Loucy (cell line): ENCODE data around the gene SSUH2.

Experiments used
- H2AFZ ChIP-seq: fragments of 200-600 bp; sonication (generic); 2 replicates; pipeline ENCODE4 v1.6.0; 2016; ENCODE audit warnings: antibody characterized with exemption, mild to moderate bottlenecking, low read length, moderate library complexity
- H3F3A ChIP-seq: fragments of 200-600 bp; 2 replicates; pipeline ENCODE4 v1.6.0; 2016; ENCODE audit warnings: antibody characterized with exemption, low read depth, mild to moderate bottlenecking
- H3K27me3 ChIP-seq: fragments of 200-600 bp; sonication (generic); 2 replicates; pipeline ENCODE4 v1.6.1; 2014; ENCODE audit warnings: low read length, mild to moderate bottlenecking; ENCODE audit not compliant: insufficient read depth, poor library complexity, severe bottlenecking
- H3K36me3 ChIP-seq: fragments of 200-600 bp; sonication (generic); 2 replicates; pipeline ENCODE4 v1.6.1; 2016; ENCODE audit warnings: low read length; ENCODE audit not compliant: insufficient read depth
- H3K4me1 ChIP-seq: fragments of 200-600 bp; sonication (generic); 2 replicates; pipeline ENCODE4 v1.5.1; 2014; ENCODE audit warnings: low read length, mild to moderate bottlenecking; ENCODE audit not compliant: insufficient read depth, poor library complexity, severe bottlenecking
- H3K4me2 ChIP-seq: fragments of 200-600 bp; sonication (generic); 2 replicates; pipeline ENCODE4 v1.6.0; 2014; ENCODE audit warnings: antibody characterized with exemption, low read length, low read depth, mild to moderate bottlenecking; ENCODE audit not compliant: poor library complexity, severe bottlenecking
- H3K4me3 ChIP-seq: fragments of 200-600 bp; sonication (generic); 2 replicates; pipeline ENCODE4 v1.5.1; 2014; ENCODE audit warnings: low read length, mild to moderate bottlenecking, mixed read lengths; ENCODE audit not compliant: poor library complexity, severe bottlenecking
- H3K79me2 ChIP-seq: fragments of 200-600 bp; sonication (generic); 2 replicates; pipeline ENCODE4 v1.6.1; 2014; ENCODE audit warnings: low read length; ENCODE audit not compliant: insufficient read depth
- H3K9ac ChIP-seq: fragments of 200-600 bp; sonication (generic); 2 replicates; pipeline ENCODE4 v1.6.0; 2014; ENCODE audit warnings: mild to moderate bottlenecking, low read depth, low read length, moderate library complexity; ENCODE audit not compliant: poor library complexity, severe bottlenecking
- H3K9me2 ChIP-seq: fragments of 200-600 bp; sonication (generic); replicated peaks from 2 replicates; pipeline ENCODE4 v1.6.1; 2016; ENCODE audit warnings: low read depth, low read length, mixed read lengths
- H3K9me3 ChIP-seq: fragments of 200-600 bp; sonication (generic); 2 replicates; pipeline ENCODE4 v1.6.1; 2014; ENCODE audit warnings: mild to moderate bottlenecking, antibody characterized with exemption, low read length, low read depth; ENCODE audit not compliant: insufficient read depth
- H4K20me1 ChIP-seq: fragments of 200-600 bp; sonication (generic); 2 replicates; pipeline ENCODE4 v1.6.0; 2014; ENCODE audit warnings: antibody characterized with exemption, low read length, mild to moderate bottlenecking; ENCODE audit not compliant: insufficient read depth, poor library complexity, severe bottlenecking
- EZH2phosphoT487 ChIP-seq: fragments of 200-600 bp; IDR thresholded peaks from 2 replicates; pipeline ENCODE4 v1.6.1; 2018; ENCODE audit warnings: antibody characterized with exemption, mild to moderate bottlenecking, moderate library complexity, borderline replicate concordance
- TF ChIP-seq, protein P1 (sequence below): fragments of 200-600 bp; sonication (generic); conservative IDR thresholded peaks from 2 replicates; pipeline ENCODE4 v1.5.1; 2014; ENCODE audit warnings: mild to moderate bottlenecking, antibody characterized with exemption, low read length

Gene SSUH2

GRCh38 chr3:8621141-8621540, 23.5 kb downstream of the SSUH2 start:
- no peak overlapping the region for H2AFZ ChIP-seq
- no peak overlapping the region for H3K4me2 ChIP-seq
- no peaks in the 10 kb centered on the region for H3K9me2 ChIP-seq
- H3K36me3 ChIP-seq, result no peaks in the 10 kb centered on the region
- no peaks in the 10 kb centered on the region for H4K20me1 ChIP-seq
- no peaks in the 10 kb centered on the region for H3F3A ChIP-seq
- no peaks in the 10 kb centered on the region for H3K79me2 ChIP-seq
- no peaks in the 10 kb centered on the region for H3K27me3 ChIP-seq
- no peaks in the 10 kb centered on the region for H3K4me1 ChIP-seq
- no peak overlapping the region for H3K4me3 ChIP-seq
- TF ChIP-seq, protein P1, sequence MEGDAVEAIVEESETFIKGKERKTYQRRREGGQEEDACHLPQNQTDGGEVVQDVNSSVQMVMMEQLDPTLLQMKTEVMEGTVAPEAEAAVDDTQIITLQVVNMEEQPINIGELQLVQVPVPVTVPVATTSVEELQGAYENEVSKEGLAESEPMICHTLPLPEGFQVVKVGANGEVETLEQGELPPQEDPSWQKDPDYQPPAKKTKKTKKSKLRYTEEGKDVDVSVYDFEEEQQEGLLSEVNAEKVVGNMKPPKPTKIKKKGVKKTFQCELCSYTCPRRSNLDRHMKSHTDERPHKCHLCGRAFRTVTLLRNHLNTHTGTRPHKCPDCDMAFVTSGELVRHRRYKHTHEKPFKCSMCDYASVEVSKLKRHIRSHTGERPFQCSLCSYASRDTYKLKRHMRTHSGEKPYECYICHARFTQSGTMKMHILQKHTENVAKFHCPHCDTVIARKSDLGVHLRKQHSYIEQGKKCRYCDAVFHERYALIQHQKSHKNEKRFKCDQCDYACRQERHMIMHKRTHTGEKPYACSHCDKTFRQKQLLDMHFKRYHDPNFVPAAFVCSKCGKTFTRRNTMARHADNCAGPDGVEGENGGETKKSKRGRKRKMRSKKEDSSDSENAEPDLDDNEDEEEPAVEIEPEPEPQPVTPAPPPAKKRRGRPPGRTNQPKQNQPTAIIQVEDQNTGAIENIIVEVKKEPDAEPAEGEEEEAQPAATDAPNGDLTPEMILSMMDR, result no peak
- no peak for TF ChIP-seq EZH2phosphoT487
- no peak overlapping the region for H3K9ac ChIP-seq
- no peaks in the 10 kb centered on the region for H3K9me3 ChIP-seq

GRCh38 chr3:8619548-8619947, 25.1 kb downstream of the SSUH2 start:
- no peaks in the 10 kb centered on the region for H3K9me3 ChIP-seq
- H2AFZ ChIP-seq, result no peak overlapping the region
- no peaks in the 10 kb centered on the region for H3F3A ChIP-seq
- TF ChIP-seq, protein P1, result no peak
- TF ChIP-seq EZH2phosphoT487, result no peak
- H3K27me3 ChIP-seq, result no peaks in the 10 kb centered on the region
- H3K4me2 ChIP-seq, result no peak overlapping the region
- H3K36me3 ChIP-seq, result no peaks in the 10 kb centered on the region
- H3K4me1 ChIP-seq, result no peaks in the 10 kb centered on the region
- no peaks in the 10 kb centered on the region for H3K9me2 ChIP-seq
- H3K4me3 ChIP-seq, result no peak overlapping the region
- H3K79me2 ChIP-seq, result no peaks in the 10 kb centered on the region
- H3K9ac ChIP-seq, result no peak overlapping the region
- H4K20me1 ChIP-seq, result no peaks in the 10 kb centered on the region

- Histone ChIP-seq H3K4me2 (no peak overlapping the region), H3K79me2 (no peaks in the 10 kb centered on the region), H3K36me3 (no peaks in the 10 kb centered on the region), H3K4me3 (no peak overlapping the region), H4K20me1 (no peaks in the 10 kb centered on the region), H3K9me3 (no peaks in the 10 kb centered on the region), H3K4me1 (no peaks in the 10 kb centered on the region), H2AFZ (no peak overlapping the region), H3K27me3 (no peaks in the 10 kb centered on the region), H3F3A (no peaks in the 10 kb centered on the region), H3K9me2 (no peaks in the 10 kb centered on the region), H3K9ac (no peak overlapping the region)
- TF ChIP-seq, protein P1, result no peak
- TF ChIP-seq EZH2phosphoT487, result no peak
Observed at GRCh38 chr3:8618950-8619349, 25.6 kb downstream of the SSUH2 start.
